K562 treated with DMSO at 1 percent for 24 hours (cell line): ENCODE results near the gene RIMS1. TPM values are rescaled to one million over a fixed set of nuclear protein-coding genes. Genes with fewer than 3 reads are reported as not detected.

ENCODE experiments used
- total RNA-seq: library from RNA; unstranded; fragments of 300-600 nt; gene quantifications from 2 replicates; pipeline ENCODE4 v1.2.3, GENCODE V29; 2022; ENCODE audit warnings: low read depth; ENCODE audit not compliant: insufficient read depth

Gene RIMS1, protein sequence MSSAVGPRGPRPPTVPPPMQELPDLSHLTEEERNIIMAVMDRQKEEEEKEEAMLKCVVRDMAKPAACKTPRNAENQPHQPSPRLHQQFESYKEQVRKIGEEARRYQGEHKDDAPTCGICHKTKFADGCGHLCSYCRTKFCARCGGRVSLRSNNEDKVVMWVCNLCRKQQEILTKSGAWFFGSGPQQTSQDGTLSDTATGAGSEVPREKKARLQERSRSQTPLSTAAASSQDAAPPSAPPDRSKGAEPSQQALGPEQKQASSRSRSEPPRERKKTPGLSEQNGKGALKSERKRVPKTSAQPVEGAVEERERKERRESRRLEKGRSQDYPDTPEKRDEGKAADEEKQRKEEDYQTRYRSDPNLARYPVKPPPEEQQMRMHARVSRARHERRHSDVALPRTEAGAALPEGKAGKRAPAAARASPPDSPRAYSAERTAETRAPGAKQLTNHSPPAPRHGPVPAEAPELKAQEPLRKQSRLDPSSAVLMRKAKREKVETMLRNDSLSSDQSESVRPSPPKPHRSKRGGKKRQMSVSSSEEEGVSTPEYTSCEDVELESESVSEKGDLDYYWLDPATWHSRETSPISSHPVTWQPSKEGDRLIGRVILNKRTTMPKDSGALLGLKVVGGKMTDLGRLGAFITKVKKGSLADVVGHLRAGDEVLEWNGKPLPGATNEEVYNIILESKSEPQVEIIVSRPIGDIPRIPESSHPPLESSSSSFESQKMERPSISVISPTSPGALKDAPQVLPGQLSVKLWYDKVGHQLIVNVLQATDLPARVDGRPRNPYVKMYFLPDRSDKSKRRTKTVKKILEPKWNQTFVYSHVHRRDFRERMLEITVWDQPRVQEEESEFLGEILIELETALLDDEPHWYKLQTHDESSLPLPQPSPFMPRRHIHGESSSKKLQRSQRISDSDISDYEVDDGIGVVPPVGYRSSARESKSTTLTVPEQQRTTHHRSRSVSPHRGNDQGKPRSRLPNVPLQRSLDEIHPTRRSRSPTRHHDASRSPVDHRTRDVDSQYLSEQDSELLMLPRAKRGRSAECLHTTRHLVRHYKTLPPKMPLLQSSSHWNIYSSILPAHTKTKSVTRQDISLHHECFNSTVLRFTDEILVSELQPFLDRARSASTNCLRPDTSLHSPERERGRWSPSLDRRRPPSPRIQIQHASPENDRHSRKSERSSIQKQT (N-terminal part only)
- total RNA-seq: not detected in 2 replicates

DNA sequence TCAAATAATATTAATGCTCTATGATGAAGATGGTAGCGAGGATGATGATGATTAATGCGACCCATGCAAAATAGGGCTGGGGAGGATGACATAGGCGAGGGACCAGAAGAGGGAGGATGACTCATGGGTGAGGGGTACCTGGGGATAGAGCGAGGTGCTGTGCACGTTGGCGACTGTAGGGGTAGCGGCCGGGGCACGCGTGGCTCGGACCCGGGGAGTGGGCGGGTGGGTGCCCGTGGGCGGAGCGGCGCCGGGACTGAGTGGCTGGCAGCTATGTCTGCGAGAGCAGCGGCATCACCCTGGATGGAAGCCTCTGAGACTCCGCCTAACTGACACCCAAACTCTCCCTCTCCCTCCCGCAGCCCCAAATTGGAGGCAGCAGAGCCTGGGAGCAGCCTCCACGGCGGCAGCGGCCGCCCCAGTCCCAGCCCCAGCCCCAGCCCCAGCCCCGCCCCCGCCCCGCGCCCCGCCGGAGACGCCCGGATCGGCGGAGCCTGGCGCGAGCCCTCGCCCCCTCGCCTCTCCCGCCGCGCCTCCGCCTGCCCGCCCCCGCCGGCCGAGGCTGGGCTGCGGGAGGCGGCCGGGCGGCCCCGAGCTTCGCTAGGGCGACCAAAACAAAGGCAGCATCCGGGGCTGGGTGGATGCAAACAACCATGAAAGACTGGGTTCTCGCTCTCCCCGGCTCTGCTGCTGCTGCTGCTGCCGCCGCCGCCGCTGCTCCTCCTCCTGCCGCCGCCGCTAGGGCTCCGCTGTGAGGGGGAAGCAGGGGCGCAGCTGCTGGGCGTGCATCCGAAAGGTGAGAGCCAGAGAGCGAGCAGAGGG is at the start of gene RIMS1:
TSS of gene RIMS1 (plus strand) at position 367 of the 822 bp plus-strand sequence. CDS start 474 bp downstream, outside the sequence.

